Immature natural killer cell (primary cell): ENCODE measurements around the gene RPL39. TPM values are rescaled to one million over a fixed set of nuclear protein-coding genes. Genes with fewer than 3 reads are reported as not detected.
A peak's percentile ranks its signal among the peaks of the same experiment; 100 is the strongest.
"Not testable (repeated sequence)": the region's sequence is repeated elsewhere in the genome, so short reads cannot be mapped to it uniquely, and the experiment has no call there.

Experiments used
- DNase-seq, 3 donors: peaks; one replicate each; pipeline ENCODE4 v3.0.0; 2022; ENCODE audit warnings: mixed read lengths in 1 of 3
- H3K27ac Mint-ChIP-seq, 6 donors: one replicate each; pipeline ENCODE4 v1.8.0; 2020; ENCODE audit warnings: mixed read lengths in 6 of 6, mild to moderate bottlenecking in 5 of 6, inconsistent platforms in 4 of 6, moderate library complexity in 3 of 6
- H3K27me3 Mint-ChIP-seq, 3 donors: one replicate each; pipeline ENCODE4 v1.8.0; 2020 to 2021; ENCODE audit warnings: low read depth in 3 of 3, mild to moderate bottlenecking in 3 of 3, mixed read lengths in 3 of 3, moderate library complexity in 3 of 3, inconsistent platforms in 1 of 3
- H3K36me3 Mint-ChIP-seq, 3 donors: one replicate each; pipeline ENCODE4 v1.8.0; 2020; ENCODE audit warnings: mixed read lengths in 3 of 3, inconsistent platforms in 2 of 3, mild to moderate bottlenecking in 2 of 3
- H3K4me1 Mint-ChIP-seq, 2 donors: one replicate each; pipeline ENCODE4 v1.8.0; 2020; ENCODE audit warnings: inconsistent platforms in 2 of 2, mild to moderate bottlenecking in 2 of 2, mixed read lengths in 2 of 2, moderate library complexity in 1 of 2
- H3K4me3 Mint-ChIP-seq, 5 donors: one replicate each; pipeline ENCODE4 v1.8.0; 2020; ENCODE audit warnings: mild to moderate bottlenecking in 5 of 5, mixed read lengths in 5 of 5, inconsistent platforms in 3 of 5, moderate library complexity in 3 of 5
- H3K9me3 Mint-ChIP-seq, 6 donors: one replicate each; pipeline ENCODE4 v1.8.0; 2020; ENCODE audit warnings: mild to moderate bottlenecking in 6 of 6, mixed read lengths in 6 of 6, inconsistent platforms in 4 of 6, moderate library complexity in 3 of 6
- polyA plus RNA-seq, 3 donors: library from polyadenylated mRNA; unstranded; fragments of 300-500 nt; fragmentation: Illumina TruSeq; gene quantifications; one replicate each; pipeline ENCODE4 v1.2.3, GENCODE V29; 2021

RPL39 gene
- 1,000 to 10,000 TPM; 1,116 to 2,496 (median 1,471) TPM for polyA plus RNA-seq

DNA sequence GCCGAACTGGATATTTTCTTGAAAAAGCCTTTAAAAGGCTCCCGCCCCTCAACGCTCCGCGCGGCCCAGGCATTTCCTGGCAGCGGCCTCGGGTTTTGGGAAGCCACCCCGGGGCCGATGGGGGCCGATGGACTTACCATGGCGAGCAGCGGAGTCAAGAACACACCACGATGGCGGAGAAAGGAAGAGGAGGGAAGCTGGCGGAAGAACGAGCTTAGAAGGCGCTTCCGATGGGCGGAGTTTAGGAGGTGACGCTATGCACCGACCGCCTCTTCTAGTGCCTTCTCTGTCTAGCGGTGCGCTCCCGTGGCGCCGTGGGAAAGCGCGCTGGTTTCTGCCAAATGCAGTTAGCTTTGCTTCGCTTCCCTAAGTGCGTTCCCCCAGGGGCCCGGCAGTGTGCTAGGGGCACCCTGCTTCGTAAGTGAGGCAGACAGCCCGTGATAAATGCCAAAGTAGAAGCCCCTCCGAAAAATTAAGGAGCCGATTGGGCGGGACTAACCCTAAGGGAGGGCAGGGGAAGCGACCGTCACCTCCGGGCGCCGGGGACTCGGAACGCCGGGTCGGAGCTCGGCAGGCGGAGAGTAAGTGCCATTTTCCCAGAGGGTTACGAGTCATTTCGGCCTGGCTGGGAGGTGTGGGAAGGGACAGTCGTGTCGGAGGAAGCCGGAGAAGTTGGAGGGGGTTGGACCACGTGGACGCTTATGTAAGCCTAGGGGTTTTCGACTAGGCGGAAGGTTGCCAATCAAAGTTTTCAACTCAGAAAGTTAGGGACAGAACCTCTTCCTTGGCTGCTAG, at the start of gene RPL39:
TSS of gene RPL39 (minus strand) at position 194 of the 795 bp plus-strand sequence. CDS start at position 140, 54 bp downstream.
- peak within 1 kb of the TSS; percentile 90 to 98 (median 97) for H3K27ac Mint-ChIP-seq
- H3K27me3 Mint-ChIP-seq: peaks cover 3 to 8% (median 5%) of the 10 kb centered on the region in 3 donors
- peaks cover 0 to 4% (median under 1%) of the 10 kb centered on the region in 3 donors for H3K36me3 Mint-ChIP-seq
- peak within 1 kb of the TSS; percentile 92 to 96 (median 94) for H3K4me3 Mint-ChIP-seq
- peaks cover 27 to 40% of the 10 kb centered on the region in 2 donors for H3K4me1 Mint-ChIP-seq
- H3K9me3 Mint-ChIP-seq: no peaks in the 10 kb centered on the region
- peak; percentile 75 to 81 (median 81) for DNase-seq

DNA sequence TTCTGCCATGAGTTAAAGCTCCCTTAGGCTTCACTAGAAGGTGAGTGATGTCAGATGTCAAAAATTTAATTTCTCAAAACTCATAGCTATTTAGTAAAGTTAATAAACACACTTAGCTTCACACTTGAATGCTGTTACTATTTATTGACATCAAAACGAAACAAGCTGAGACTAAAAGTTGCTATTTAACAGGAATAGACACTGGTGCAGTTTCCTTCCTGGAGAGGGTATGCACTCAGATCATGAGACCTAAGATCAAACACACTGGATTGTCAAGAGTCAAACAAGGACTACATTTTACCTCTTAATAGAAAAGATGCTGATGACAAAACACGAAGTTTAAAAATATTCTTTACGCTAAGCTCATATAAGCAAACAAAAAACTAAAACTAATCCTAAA, 42.5 kb upstream of the RPL39 start:
- no peak overlapping the region for H3K4me3 Mint-ChIP-seq
- peaks cover 0 to 5% (median 1%) of the 10 kb centered on the region in 3 donors for H3K27me3 Mint-ChIP-seq
- DNase-seq: no peak
- H3K27ac Mint-ChIP-seq: no peak overlapping the region
- peaks cover 5 to 24% (median 11%) of the 10 kb centered on the region in 3 donors for H3K36me3 Mint-ChIP-seq
- no peaks in the 10 kb centered on the region for H3K4me1 Mint-ChIP-seq
- peaks cover 0 to 1% (median 0%) of the 10 kb centered on the region in 6 donors for H3K9me3 Mint-ChIP-seq

DNA sequence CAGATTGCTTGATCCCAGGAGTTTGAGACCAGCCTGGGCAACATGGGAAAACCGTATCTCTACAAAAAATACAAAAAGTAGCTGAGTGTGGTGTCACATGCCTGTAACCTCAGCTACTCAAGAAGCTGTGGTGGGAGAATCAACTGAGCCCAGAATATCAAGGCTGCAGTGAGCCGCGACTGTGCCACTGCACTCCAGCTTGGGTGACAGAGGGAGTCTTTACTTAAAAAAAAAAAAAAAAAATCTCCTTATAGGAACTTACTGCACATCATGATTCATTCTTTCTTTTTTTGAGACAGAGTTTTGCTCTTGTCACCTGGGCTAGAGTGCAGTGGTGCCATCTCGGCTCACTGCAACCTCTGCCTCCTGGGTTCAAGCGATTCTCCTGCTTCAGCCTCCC, 37.0 kb upstream of the RPL39 start:
- peaks cover 0 to 7% (median 3%) of the 10 kb centered on the region in 3 donors for H3K36me3 Mint-ChIP-seq
- peaks cover 0 to 1% (median 0%) of the 10 kb centered on the region in 6 donors for H3K9me3 Mint-ChIP-seq
- H3K27me3 Mint-ChIP-seq: peaks cover 0 to 5% (median 1%) of the 10 kb centered on the region in 3 donors
- no peaks in the 10 kb centered on the region for H3K4me1 Mint-ChIP-seq
- no peak overlapping the region for H3K4me3 Mint-ChIP-seq
- no peak overlapping the region for H3K27ac Mint-ChIP-seq
- no peak for DNase-seq

DNA sequence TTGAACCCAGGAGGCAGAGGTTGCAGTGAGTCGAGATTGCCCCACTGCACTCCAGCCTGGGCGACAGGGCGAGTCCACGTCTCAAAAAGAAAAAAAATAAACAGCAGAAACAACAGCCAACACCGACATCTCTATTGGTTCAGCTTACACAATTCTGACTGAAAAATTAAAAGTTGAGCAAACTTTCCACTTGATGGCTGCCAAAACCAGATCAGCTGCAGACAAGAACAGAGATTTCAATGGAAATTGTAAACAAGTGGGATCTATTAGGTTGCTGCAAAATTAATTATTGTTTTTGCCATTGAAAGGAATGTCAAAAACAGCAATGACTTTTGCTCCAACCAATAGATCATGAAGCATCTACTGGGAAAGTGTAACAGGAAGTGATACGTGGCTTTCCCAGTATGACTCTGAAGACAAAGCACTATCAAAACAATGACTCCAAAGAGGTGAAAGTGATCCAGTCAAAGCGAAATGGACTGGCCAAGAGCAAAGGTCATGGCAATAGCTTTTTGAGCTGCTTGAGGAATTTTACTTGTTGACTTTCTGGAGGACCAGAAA, 35.0 kb upstream of the RPL39 start:
- Mint-ChIP-seq H3K4me1 (peaks cover 11 to 14% of the 10 kb centered on the region in 2 donors), H3K4me3 (no peak overlapping the region), H3K36me3 (peaks cover 0 to 5% (median 3%) of the 10 kb centered on the region in 3 donors), H3K9me3 (peaks cover 0 to 1% (median 0%) of the 10 kb centered on the region in 6 donors), H3K27ac (peak overlapping the region in 1 of 6 donors; percentile 29), H3K27me3 (peaks cover 0 to 1% (median 0%) of the 10 kb centered on the region in 3 donors)
- DNase-seq: no peak

DNA sequence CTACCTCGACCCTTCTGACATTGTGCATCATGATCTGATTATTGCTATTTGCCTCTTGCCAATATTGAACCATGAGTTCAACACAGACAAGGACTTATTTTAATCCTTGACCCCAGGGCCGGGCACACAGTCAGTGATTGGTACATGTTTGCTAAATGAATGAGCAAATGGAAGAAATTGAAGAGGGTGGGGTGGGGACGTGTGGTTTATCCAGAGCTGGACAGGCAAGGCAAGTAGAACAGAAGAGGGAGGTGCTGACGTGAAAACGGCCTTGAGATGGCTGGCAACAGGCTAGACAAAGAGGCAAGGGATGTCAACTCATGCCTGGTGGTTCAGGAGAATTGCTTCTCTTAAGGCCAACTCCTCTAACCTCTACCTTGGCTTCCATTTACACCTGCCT, 32.8 kb upstream of the RPL39 start:
- not testable (repeated sequence) for H3K4me3 Mint-ChIP-seq, H3K9me3 Mint-ChIP-seq, H3K36me3 Mint-ChIP-seq, DNase-seq, H3K27me3 Mint-ChIP-seq
- H3K4me1 Mint-ChIP-seq: peaks cover 11 to 15% of the 10 kb centered on the region in 2 donors
- peak overlapping the region in 1 of 6 donors; percentile 70 for H3K27ac Mint-ChIP-seq

DNA sequence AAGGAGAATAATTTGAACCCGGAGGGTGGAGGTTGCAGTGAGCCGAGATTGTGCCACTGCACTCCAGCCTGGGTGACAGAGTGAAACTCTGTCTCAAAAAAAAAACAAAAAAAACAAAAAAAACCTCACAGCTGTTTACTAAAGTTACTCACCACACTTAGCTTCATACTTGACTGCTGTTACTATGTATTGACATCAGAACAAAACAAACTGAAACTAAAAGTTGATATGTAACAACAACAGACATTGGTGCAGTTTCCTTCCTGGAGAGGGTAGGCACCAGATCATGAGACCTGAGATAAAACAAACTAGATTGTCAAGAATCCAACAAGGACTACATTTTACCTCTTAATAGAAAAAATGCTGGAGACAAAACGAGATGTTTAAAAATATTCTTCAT, 30.3 kb upstream of the RPL39 start:
- H3K36me3 Mint-ChIP-seq, H3K9me3 Mint-ChIP-seq, H3K27me3 Mint-ChIP-seq: not testable (repeated sequence)
- peak; percentile 69 to 78 (median 75) for DNase-seq
- Mint-ChIP-seq H3K4me1 (peaks cover 11 to 15% of the 10 kb centered on the region in 2 donors), H3K27ac (peak overlapping the region; percentile 77 to 94 (median 87)), H3K4me3 (peak overlapping the region; percentile 18 to 56 (median 39))

DNA sequence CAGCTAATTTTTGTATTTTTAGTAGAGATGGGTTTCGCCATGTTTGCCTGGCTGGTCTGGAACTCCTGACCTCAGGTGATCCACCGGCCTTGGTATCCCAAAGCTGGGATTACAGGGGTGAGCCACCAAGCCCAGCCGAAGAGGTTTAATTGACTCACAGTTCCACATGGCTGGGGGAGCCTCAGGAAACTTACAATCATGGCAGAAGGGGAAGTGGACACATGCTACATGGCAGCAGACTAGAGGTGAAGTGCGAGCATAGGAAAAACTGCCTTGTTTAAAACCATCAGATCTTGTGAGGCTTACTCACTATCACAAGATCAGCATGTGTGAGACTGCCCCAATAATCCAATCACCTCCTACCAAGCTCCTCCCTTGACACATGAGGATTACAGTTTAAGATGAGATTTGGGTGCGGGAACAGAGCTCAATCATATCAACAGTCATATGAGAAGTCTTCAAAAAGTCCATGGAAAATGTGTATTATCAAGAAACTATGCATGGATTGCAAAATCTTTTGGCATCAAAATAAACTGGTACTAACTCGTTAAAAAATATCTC, 25.8 kb upstream of the RPL39 start:
- Mint-ChIP-seq H3K4me3 (no peak overlapping the region), H3K27me3 (peaks cover 0 to 6% (median 0%) of the 10 kb centered on the region in 3 donors), H3K27ac (peak overlapping the region in 1 of 6 donors; percentile 25), H3K4me1 (peaks cover 7 to 8% of the 10 kb centered on the region in 2 donors), H3K9me3 (no peaks in the 10 kb centered on the region), H3K36me3 (no peaks in the 10 kb centered on the region)
- no peak for DNase-seq

GRCh38 chrX:119816300-119816699, 24.9 kb upstream of the RPL39 start:
- H3K27ac Mint-ChIP-seq: peak overlapping the region in 1 of 6 donors; percentile 26
- no peaks in the 10 kb centered on the region for H3K36me3 Mint-ChIP-seq
- no peak for DNase-seq
- H3K4me1 Mint-ChIP-seq: no peaks in the 10 kb centered on the region
- no peaks in the 10 kb centered on the region for H3K9me3 Mint-ChIP-seq
- H3K27me3 Mint-ChIP-seq: peaks cover 0 to 6% (median 0%) of the 10 kb centered on the region in 3 donors
- no peak overlapping the region for H3K4me3 Mint-ChIP-seq

DNA sequence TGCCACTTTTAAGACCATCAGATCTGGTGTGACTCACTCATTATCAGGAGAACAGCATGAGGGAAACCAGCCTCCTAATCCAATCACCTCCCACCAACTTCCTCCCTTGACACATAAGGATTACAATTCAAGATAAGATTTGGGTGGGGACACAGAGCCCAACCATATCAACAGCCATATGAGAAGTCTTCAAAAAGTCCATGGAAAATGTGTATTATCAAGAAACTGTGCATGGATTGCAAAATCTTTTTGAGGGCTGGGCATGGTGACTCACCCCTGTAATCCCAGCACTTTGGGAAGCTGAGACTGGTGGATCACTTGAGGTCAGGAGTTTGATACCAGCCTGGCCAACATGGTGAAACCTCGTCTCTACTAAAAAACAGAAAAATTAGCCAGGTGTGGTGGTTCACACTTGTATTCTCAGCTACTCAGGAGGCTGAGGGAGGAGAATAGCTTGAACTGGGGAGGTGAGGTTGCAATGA, 17.8 kb upstream of the RPL39 start:
- Mint-ChIP-seq H3K4me3 (no peak overlapping the region), H3K27me3 (peaks cover 0 to 4% (median 3%) of the 10 kb centered on the region in 3 donors), H3K27ac (no peak overlapping the region), H3K4me1 (no peaks in the 10 kb centered on the region), H3K9me3 (no peaks in the 10 kb centered on the region), H3K36me3 (peaks cover 0 to 5% (median 0%) of the 10 kb centered on the region in 3 donors)
- DNase-seq: no peak

DNA sequence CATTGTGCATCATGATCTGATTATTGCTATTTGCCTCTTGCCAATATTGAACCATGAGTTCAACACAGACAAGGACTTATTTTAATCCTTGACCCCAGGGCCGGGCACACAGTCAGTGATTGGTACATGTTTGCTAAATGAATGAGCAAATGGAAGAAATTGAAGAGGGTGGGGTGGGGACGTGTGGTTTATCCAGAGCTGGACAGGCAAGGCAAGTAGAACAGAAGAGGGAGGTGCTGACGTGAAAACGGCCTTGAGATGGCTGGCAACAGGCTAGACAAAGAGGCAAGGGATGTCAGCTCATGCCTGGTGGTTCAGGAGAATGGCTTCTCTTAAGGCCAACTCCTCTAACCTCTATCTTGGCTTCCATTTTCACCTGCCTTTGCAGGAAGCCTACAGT, 17.0 kb upstream of the RPL39 start:
- H3K36me3 Mint-ChIP-seq, H3K27me3 Mint-ChIP-seq, H3K9me3 Mint-ChIP-seq, H3K4me3 Mint-ChIP-seq, DNase-seq, H3K27ac Mint-ChIP-seq, H3K4me1 Mint-ChIP-seq: not testable (repeated sequence)

- Mint-ChIP-seq H3K27ac (no peak overlapping the region), H3K4me3 (no peak overlapping the region), H3K9me3 (no peaks in the 10 kb centered on the region), H3K4me1 (no peaks in the 10 kb centered on the region), H3K36me3 (peaks cover 0 to 5% (median 4%) of the 10 kb centered on the region in 3 donors), H3K27me3 (peaks cover 0 to 4% (median 0%) of the 10 kb centered on the region in 3 donors)
- DNase-seq: no peak
These were observed 11.1 kb upstream of the RPL39 start for GRCh38 chrX:119802546-119802945.

- H3K27ac Mint-ChIP-seq: no peak overlapping the region
- no peak for DNase-seq
- H3K4me3 Mint-ChIP-seq: no peak overlapping the region
- peaks cover 0 to 7% (median 0%) of the 10 kb centered on the region in 3 donors for H3K36me3 Mint-ChIP-seq
- no peaks in the 10 kb centered on the region for H3K4me1 Mint-ChIP-seq
- H3K27me3 Mint-ChIP-seq: peaks cover 0 to 2% (median 0%) of the 10 kb centered on the region in 3 donors
- H3K9me3 Mint-ChIP-seq: no peaks in the 10 kb centered on the region
These were observed 10.1 kb upstream of the RPL39 start for GRCh38 chrX:119801253-119802221.

GRCh38 chrX:119790977-119791436, 423 bp downstream of the RPL39 start:
- H3K27me3 Mint-ChIP-seq: peaks cover 3 to 8% (median 5%) of the 10 kb centered on the region in 3 donors

More at GRCh38 chrX:119790977-119791436, 423 bp downstream of the RPL39 start:
- H3K4me3 Mint-ChIP-seq: peak overlapping the region; percentile 92 to 96 (median 94)
- peaks cover 27 to 42% of the 10 kb centered on the region in 2 donors for H3K4me1 Mint-ChIP-seq
- H3K9me3 Mint-ChIP-seq: no peaks in the 10 kb centered on the region
- peak in 1 of 3 donors; percentile 33 for DNase-seq
- H3K36me3 Mint-ChIP-seq: peaks cover 0 to 4% (median 0%) of the 10 kb centered on the region in 3 donors
- peak overlapping the region; percentile 90 to 98 (median 97) for H3K27ac Mint-ChIP-seq
